Measurements from ENCODE around the gene POR.

DNA sequence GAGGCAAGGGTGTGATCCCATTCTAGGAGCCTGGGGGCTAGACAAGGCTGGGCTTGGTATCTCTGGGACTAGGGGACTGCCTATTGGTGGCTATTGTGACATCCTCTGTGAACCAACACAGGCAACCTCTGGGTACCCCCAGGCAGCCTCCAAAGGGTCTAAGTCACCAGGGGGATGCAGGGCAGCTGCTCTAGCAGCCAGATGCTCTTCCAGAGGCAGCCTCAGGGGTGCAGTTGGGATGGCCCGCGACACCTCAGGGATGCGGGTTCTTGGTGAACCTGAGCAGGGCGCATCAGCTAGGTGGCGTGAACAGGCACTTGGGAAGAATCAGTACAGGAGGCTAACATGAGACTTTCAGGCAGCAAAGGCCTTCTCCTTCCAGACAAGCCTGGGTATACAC is 81.0 kb downstream of the POR start:
- TF ChIP-seq EZH2 (IDR thresholded peaks at IDR 0.05; ENCODE audit: borderline replicate concordance, low read depth, low read length, poor library complexity, severe bottlenecking), result no peak
- TF ChIP-seq, protein P1, sequence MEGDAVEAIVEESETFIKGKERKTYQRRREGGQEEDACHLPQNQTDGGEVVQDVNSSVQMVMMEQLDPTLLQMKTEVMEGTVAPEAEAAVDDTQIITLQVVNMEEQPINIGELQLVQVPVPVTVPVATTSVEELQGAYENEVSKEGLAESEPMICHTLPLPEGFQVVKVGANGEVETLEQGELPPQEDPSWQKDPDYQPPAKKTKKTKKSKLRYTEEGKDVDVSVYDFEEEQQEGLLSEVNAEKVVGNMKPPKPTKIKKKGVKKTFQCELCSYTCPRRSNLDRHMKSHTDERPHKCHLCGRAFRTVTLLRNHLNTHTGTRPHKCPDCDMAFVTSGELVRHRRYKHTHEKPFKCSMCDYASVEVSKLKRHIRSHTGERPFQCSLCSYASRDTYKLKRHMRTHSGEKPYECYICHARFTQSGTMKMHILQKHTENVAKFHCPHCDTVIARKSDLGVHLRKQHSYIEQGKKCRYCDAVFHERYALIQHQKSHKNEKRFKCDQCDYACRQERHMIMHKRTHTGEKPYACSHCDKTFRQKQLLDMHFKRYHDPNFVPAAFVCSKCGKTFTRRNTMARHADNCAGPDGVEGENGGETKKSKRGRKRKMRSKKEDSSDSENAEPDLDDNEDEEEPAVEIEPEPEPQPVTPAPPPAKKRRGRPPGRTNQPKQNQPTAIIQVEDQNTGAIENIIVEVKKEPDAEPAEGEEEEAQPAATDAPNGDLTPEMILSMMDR (conservative IDR thresholded peaks at IDR 0.05; ENCODE audit: low read depth, low read length), result no peak

Measured in A673 (cell line).